Kidney (tissue), 14 donors: ENCODE results near the gene BRDT. TPM values are rescaled to one million over a fixed set of nuclear protein-coding genes. Genes with fewer than 3 reads are reported as not detected.
A peak's percentile ranks its signal among the peaks of the same experiment; 100 is the strongest.

ENCODE experiments used
- DNase-seq, 5 donors: peaks; one replicate each; pipeline ENCODE4 v3.0.0-alpha.2; 2013 to 2020
- FAIRE-seq: peaks from 2 replicates; lab custom pipeline; 2012; peaks lifted over from hg19 to GRCh38; lab: Jason Lieb, UNC
- H3K27ac ChIP-seq, 2 donors: one replicate each; pipeline ENCODE4 v1.7.0; 2013; ENCODE audit warnings: low read depth in 2 of 2, low read length in 2 of 2, inconsistent platforms in 1 of 2
- H3K27me3 ChIP-seq: one replicate; pipeline ENCODE4 v1.7.1; 2013; ENCODE audit warnings: low read length, inconsistent platforms; ENCODE audit not compliant: control insufficient read depth, insufficient read depth
- H3K36me3 ChIP-seq, 3 donors: one replicate each; pipeline versions ENCODE4 v1.7.0 to v1.7.1; 2013; ENCODE audit warnings: low read length in 3 of 3, control low read depth in 1 of 3, inconsistent platforms in 1 of 3; ENCODE audit not compliant: insufficient read depth in 3 of 3, control insufficient read depth in 2 of 3
- H3K4me1 ChIP-seq, 3 donors: one replicate each; pipeline versions ENCODE4 v1.7.0 to v1.7.1; 2013; ENCODE audit warnings: low read length in 3 of 3, inconsistent platforms in 1 of 3, low read depth in 1 of 3; ENCODE audit not compliant: control insufficient read depth in 2 of 3, insufficient read depth in 2 of 3
- H3K4me3 ChIP-seq, 3 donors: one replicate each; pipeline versions ENCODE4 v1.7.0 to v1.8.1; 2013; ENCODE audit warnings: low read length in 3 of 3, control low read depth in 1 of 3, inconsistent platforms in 1 of 3
- H3K9ac ChIP-seq, 3 donors: one replicate each; pipeline versions ENCODE4 v1.7.0 to v1.7.1; 2013; ENCODE audit warnings: low read length in 3 of 3, control low read depth in 1 of 3, inconsistent platforms in 1 of 3
- H3K9me3 ChIP-seq, 3 donors: one replicate each; pipeline versions ENCODE4 v1.7.0 to v1.7.1; 2013; ENCODE audit warnings: low read length in 3 of 3, control low read depth in 1 of 3, inconsistent platforms in 1 of 3; ENCODE audit not compliant: control insufficient read depth in 2 of 3, insufficient read depth in 1 of 3
- intact Hi-C: fragments of 100-400 bp; cut with DNase I; formaldehyde crosslinking; loops from one replicate; pipeline ENCODE4 v1.11.1; 2022
- polyA plus RNA-seq: library from polyadenylated mRNA; stranded (reverse); fragments of 350-450 nt; fragmentation: Illumina TruSeq; extraction: RNeasy Lipid Tissue Mini Kit (QIAGEN cat#74804); gene quantifications from one replicate; pipeline ENCODE4 v1.2.3, GENCODE V29; 2014; ENCODE audit warnings: low read depth, low replicate concordance; ENCODE audit not compliant: insufficient read depth
- total RNA-seq: library from RNA; stranded (reverse); fragmentation: NEBNext Ultra II Directional; extraction: Animal tissue kit (Norgen Biotek cat#: 25700); gene quantifications from one replicate; pipeline ENCODE4 v1.2.1, GENCODE V29; 2021
- TF ChIP-seq, protein P1 (sequence below): IDR thresholded peaks from 3 replicates; pipeline ENCODE4 v1.5.1; 2012; ENCODE audit warnings: mild to moderate bottlenecking, moderate library complexity, borderline replicate concordance; ENCODE audit not compliant: insufficient read depth; ENCODE audit errors: extremely low read depth
- donor health status: control.
- donor health status: control.
- donor health status: control.
- donor health status: control.
- donor health status: control.
- donor health status: DM: yes; HTN: yes; CAD: no.
- donor health status: Normal renal cell carcinoma (clear cell type).

Gene BRDT
- total and polyA plus RNA-seq, 2 donors from 2014 or later, result not detected

GRCh38 chr1:92026806-92027205, 77.6 kb downstream of the BRDT start:
- DNase-seq (no peak), FAIRE-seq (no peak)
- Histone ChIP-seq H3K4me1 (peaks cover 0 to 4% (median 4%) of the 10 kb centered on the region in 3 donors), H3K9me3 (no peaks in the 10 kb centered on the region), H3K36me3 (no peaks in the 10 kb centered on the region), H3K27me3 (no peaks in the 10 kb centered on the region), H3K27ac (no peak overlapping the region), H3K9ac (no peak overlapping the region), H3K4me3 (no peak overlapping the region)
- intact Hi-C loops, result no loop called here
- TF ChIP-seq, protein P1, sequence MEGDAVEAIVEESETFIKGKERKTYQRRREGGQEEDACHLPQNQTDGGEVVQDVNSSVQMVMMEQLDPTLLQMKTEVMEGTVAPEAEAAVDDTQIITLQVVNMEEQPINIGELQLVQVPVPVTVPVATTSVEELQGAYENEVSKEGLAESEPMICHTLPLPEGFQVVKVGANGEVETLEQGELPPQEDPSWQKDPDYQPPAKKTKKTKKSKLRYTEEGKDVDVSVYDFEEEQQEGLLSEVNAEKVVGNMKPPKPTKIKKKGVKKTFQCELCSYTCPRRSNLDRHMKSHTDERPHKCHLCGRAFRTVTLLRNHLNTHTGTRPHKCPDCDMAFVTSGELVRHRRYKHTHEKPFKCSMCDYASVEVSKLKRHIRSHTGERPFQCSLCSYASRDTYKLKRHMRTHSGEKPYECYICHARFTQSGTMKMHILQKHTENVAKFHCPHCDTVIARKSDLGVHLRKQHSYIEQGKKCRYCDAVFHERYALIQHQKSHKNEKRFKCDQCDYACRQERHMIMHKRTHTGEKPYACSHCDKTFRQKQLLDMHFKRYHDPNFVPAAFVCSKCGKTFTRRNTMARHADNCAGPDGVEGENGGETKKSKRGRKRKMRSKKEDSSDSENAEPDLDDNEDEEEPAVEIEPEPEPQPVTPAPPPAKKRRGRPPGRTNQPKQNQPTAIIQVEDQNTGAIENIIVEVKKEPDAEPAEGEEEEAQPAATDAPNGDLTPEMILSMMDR, result no peak

- DNase-seq (peak in 3 of 5 donors; percentile 15 to 54 (median 45)), FAIRE-seq (no peak)
- intact Hi-C loops, result no loop called here
- Histone ChIP-seq H3K36me3 (no peaks in the 10 kb centered on the region), H3K4me1 (peaks cover 0 to 4% (median 4%) of the 10 kb centered on the region in 3 donors), H3K4me3 (peak overlapping the region in 2 of 3 donors; percentile 35 to 69), H3K9ac (peak overlapping the region in 2 of 3 donors; percentile 19 to 26), H3K9me3 (no peaks in the 10 kb centered on the region), H3K27me3 (no peaks in the 10 kb centered on the region), H3K27ac (no peak overlapping the region)
- TF ChIP-seq, protein P1, result no peak
Measured at GRCh38 chr1:92029241-92029922, 80.2 kb downstream of the BRDT start.

GRCh38 chr1:92030656-92031107, 81.5 kb downstream of the BRDT start:
- peak in 2 of 5 donors; percentile 20 to 42 for DNase-seq
- peak overlapping the region in 2 of 3 donors; percentile 16 to 39 for H3K4me3 ChIP-seq
- H3K9ac ChIP-seq, result peak overlapping the region in 1 of 3 donors; percentile 18
- H3K27ac ChIP-seq, result no peak overlapping the region
- H3K9me3 ChIP-seq, result no peaks in the 10 kb centered on the region
- intact Hi-C loops, result no loop called here
- TF ChIP-seq, protein P1, result no peak
- H3K4me1 ChIP-seq, result peaks cover 0 to 4% (median 4%) of the 10 kb centered on the region in 3 donors
- no peak for FAIRE-seq
- H3K27me3 ChIP-seq, result no peaks in the 10 kb centered on the region
- no peaks in the 10 kb centered on the region for H3K36me3 ChIP-seq
